ENCODE measurements around the gene S100A11. TPM values are rescaled to one million over a fixed set of nuclear protein-coding genes. Genes with fewer than 3 reads are reported as not detected.

Gene S100A11
- total RNA-seq, 4 donors from 2014 or later, result 120 to 368 (median 160) TPM

GRCh38 chr1:152039886-152040285 is 3.1 kb upstream of the S100A11 start:
- H3K9me3 ChIP-seq, result no peaks in the 10 kb centered on the region
- no peak for DNase-seq
- H3K4me3 ChIP-seq (replicated peaks in 1 of 3), result no peak overlapping the region
- intact Hi-C loops (cut with DNase I), result no loop called here
- peak overlapping the region in 1 of 3 donors; percentile 5 for H3K27ac ChIP-seq
- H3K36me3 ChIP-seq, result no peaks in the 10 kb centered on the region
- TF ChIP-seq, protein P1, sequence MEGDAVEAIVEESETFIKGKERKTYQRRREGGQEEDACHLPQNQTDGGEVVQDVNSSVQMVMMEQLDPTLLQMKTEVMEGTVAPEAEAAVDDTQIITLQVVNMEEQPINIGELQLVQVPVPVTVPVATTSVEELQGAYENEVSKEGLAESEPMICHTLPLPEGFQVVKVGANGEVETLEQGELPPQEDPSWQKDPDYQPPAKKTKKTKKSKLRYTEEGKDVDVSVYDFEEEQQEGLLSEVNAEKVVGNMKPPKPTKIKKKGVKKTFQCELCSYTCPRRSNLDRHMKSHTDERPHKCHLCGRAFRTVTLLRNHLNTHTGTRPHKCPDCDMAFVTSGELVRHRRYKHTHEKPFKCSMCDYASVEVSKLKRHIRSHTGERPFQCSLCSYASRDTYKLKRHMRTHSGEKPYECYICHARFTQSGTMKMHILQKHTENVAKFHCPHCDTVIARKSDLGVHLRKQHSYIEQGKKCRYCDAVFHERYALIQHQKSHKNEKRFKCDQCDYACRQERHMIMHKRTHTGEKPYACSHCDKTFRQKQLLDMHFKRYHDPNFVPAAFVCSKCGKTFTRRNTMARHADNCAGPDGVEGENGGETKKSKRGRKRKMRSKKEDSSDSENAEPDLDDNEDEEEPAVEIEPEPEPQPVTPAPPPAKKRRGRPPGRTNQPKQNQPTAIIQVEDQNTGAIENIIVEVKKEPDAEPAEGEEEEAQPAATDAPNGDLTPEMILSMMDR (IDR thresholded peaks at IDR 0.05), result no peak
- TF ChIP-seq POLR2A (IDR thresholded peaks at IDR 0.05), result no peak
- H3K4me1 ChIP-seq, result peaks cover 14 to 32% of the 10 kb centered on the region in 2 donors
- no peaks in the 10 kb centered on the region for H3K27me3 ChIP-seq
- WGBS, 2 donors, result 68 to 70% methylated on average over 1 of the region's 1 CpG

DNA sequence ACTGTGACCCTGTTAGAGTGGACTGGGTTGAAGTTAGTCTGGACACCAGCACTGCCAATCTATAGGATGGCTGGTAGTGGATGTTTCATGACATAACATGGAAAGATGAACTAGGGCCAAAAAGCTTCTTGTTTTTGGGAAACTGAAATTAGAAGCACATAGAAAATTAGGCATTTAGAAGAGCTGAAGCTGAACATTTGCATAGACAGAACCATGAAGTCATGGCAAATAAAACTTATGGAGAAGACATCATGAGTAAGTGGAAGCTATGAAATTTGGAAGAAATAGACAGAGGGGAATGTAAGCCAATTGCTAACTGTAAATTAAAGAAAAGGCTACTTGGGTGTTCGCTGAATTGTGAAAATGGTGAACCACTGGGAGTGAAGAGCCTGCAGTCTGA is 2.7 kb upstream of the S100A11 start:
- 65 to 71% methylated on average over 1 of the region's 1 CpG for WGBS, 2 donors
- no peak for DNase-seq
- peaks cover 16 to 33% of the 10 kb centered on the region in 2 donors for H3K4me1 ChIP-seq
- H3K27me3 ChIP-seq, result no peaks in the 10 kb centered on the region
- H3K9me3 ChIP-seq, result no peaks in the 10 kb centered on the region
- H3K27ac ChIP-seq, result peak overlapping the region in 1 of 3 donors; percentile 5
- H3K36me3 ChIP-seq, result no peaks in the 10 kb centered on the region
- intact Hi-C loops (cut with DNase I), result no loop called here
- no peak overlapping the region for H3K4me3 ChIP-seq (replicated peaks in 1 of 3)
- no peak for TF ChIP-seq POLR2A (IDR thresholded peaks at IDR 0.05)
- TF ChIP-seq, protein P1 (IDR thresholded peaks at IDR 0.05), result no peak

GRCh38 chr1:152038871-152039270 is 2.1 kb upstream of the S100A11 start:
- H3K9me3 ChIP-seq, result no peaks in the 10 kb centered on the region
- peaks cover 16 to 32% of the 10 kb centered on the region in 2 donors for H3K4me1 ChIP-seq
- no peak overlapping the region for H3K4me3 ChIP-seq (replicated peaks in 1 of 3)
- no peaks in the 10 kb centered on the region for H3K27me3 ChIP-seq
- H3K36me3 ChIP-seq, result no peaks in the 10 kb centered on the region
- H3K27ac ChIP-seq, result no peak overlapping the region
- WGBS, 2 donors, result 94 to 97% methylated on average over 10 of the region's 10 CpGs
- no peak for DNase-seq
- intact Hi-C loops (cut with DNase I), result no loop called here
- TF ChIP-seq POLR2A (IDR thresholded peaks at IDR 0.05), result no peak
- TF ChIP-seq, protein P1 (IDR thresholded peaks at IDR 0.05), result no peak

GRCh38 chr1:152035539-152036266 is 1.1 kb downstream of the S100A11 start:
- 14 to 20% methylated on average over 17 of the region's 17 CpGs for whole genome bisulfite sequencing, 2 donors

More at GRCh38 chr1:152035539-152036266, 1.1 kb downstream of the S100A11 start:
- H3K27me3 ChIP-seq, result no peaks in the 10 kb centered on the region
- DNase-seq, result peak; percentile 26 to 33
- peaks cover 15 to 27% of the 10 kb centered on the region in 2 donors for H3K36me3 ChIP-seq
- intact Hi-C loops (cut with DNase I), result no loop called here
- H3K4me1 ChIP-seq, result peaks cover 16 to 31% of the 10 kb centered on the region in 2 donors
- H3K4me3 ChIP-seq (replicated peaks in 1 of 3), result peak overlapping the region; percentile 43 to 62 (median 62)
- H3K27ac ChIP-seq, result peak overlapping the region; percentile 78 to 88 (median 80)
- TF ChIP-seq, protein P1 (IDR thresholded peaks at IDR 0.05), result no peak
- TF ChIP-seq POLR2A (IDR thresholded peaks at IDR 0.05), result no peak
- no peaks in the 10 kb centered on the region for H3K9me3 ChIP-seq
